ENCODE results near the gene ATG4A. TPM values are rescaled to one million over a fixed set of nuclear protein-coding genes. Genes with fewer than 3 reads are reported as not detected.
A peak's percentile ranks its signal among the peaks of the same experiment; 100 is the strongest.

ATG4A gene
- total and polyA plus RNA-seq, 5 experiments from 2014 or later, result 7.6 to 22.1 (median 19.4) TPM

DNA sequence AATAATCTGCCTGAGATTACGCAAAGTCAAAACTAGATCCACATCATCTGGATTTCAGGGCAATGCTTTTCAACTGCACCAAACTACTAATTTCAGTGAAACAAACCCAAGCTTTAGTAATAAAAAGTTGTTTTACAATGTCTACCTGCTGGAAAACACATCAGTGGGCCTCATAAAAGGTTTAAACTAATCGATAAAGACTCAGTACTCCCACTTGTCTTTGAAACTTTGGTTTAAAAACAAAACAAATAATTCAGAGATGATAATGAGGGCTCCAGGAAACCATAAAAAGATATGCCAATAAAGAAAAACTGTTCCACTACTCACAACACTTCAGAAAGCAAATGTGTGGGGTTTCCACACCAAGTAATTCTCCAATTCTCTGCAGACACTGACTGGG, 10.5 kb upstream of the ATG4A start:
- DNase-seq (no peak), ATAC-seq (no peak)
- peak overlapping the region in 2 of 10 donors; percentile 29 to 61 for H3K27ac Mint-ChIP-seq
- H3K4me1 Mint-ChIP-seq, result no peaks in the 10 kb centered on the region
- H3K36me3 Mint-ChIP-seq, result peaks cover 0 to 41% (median 0%) of the 10 kb centered on the region in 3 donors
- POLR2A ChIA-PET, result no interaction called here
- H3K27me3 Mint-ChIP-seq, result no peaks in the 10 kb centered on the region
- H3K9me3 Mint-ChIP-seq, result no peaks in the 10 kb centered on the region
- no peak overlapping the region for H3K4me3 Mint-ChIP-seq

DNA sequence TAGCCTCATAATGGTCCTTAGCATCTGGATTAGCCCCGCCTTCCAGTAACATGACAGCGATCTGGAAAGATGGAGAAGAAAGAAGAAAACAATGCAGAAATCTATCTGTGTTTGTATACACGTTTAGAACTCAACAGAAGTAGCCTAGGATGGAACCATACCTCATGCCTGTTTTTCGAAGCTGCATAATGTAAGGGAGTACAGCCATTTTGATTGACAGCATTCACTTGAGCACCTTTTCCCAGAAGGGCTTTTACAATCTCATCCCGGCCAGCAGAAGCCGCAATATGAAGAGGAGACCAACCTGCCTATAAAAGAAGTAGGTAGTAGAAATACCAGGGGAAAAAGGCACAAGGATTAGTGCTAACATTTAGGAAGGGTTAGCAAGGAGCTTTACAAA, 3.8 kb upstream of the ATG4A start:
- no peaks in the 10 kb centered on the region for H3K27me3 Mint-ChIP-seq
- DNase-seq (no peak), ATAC-seq (no peak)
- no peak overlapping the region for H3K4me3 Mint-ChIP-seq
- H3K27ac Mint-ChIP-seq, result peak overlapping the region in 1 of 10 donors; percentile 6
- H3K36me3 Mint-ChIP-seq, result peaks cover 0 to 28% (median 0%) of the 10 kb centered on the region in 3 donors
- POLR2A ChIA-PET, result no interaction called here
- peaks cover 0 to 15% (median 5%) of the 10 kb centered on the region in 4 donors for H3K4me1 Mint-ChIP-seq
- no peaks in the 10 kb centered on the region for H3K9me3 Mint-ChIP-seq

- DNase-seq (no peak), ATAC-seq (no peak)
- POLR2A ChIA-PET, result no interaction called here
- Mint-ChIP-seq H3K4me1 (peaks cover 0 to 19% (median 5%) of the 10 kb centered on the region in 4 donors), H3K9me3 (no peaks in the 10 kb centered on the region), H3K27ac (no peak overlapping the region), H3K4me3 (no peak overlapping the region), H3K27me3 (no peaks in the 10 kb centered on the region), H3K36me3 (peaks cover 0 to 28% (median 0%) of the 10 kb centered on the region in 3 donors)
Measured at GRCh38 chrX:108088511-108088910, 3.1 kb upstream of the ATG4A start.

DNA sequence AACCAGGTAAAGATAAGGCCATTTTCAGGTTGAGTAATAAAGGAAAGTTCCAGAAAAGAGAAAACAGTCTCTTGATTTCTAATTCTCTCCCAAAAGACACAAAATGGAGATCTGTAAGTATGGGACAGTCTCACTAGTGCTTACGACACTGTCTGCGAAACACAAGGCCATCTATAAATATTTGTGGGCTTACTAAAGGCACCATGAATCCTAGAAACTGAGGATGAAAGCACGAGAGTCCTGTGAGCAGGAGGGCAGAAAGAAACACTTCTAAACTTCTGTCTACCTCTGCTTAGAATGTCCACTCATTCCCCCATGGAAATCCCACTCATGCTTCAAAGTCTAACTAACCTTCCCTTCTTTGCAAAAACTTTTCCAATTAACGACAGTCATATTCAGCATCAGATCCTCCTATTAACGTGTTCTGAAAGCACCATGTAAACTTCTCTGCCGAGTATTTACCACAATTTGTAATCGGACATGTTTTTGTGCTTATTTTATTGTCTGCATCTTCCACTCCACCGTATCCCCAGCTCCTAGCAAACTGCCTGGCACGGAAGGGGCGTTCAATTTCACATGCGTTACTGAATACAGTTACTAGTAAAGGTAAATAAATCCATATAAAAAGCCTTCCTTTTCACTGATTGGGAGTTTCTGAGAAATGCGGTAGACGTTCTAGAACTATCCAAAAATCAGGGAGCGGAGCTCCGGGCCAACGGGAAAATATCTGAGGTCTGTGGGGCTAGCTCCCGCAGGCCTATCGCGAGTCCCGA, 901 bp upstream of the ATG4A start:
- DNase-seq, result no peak
- H3K4me3 Mint-ChIP-seq, result no peak overlapping the region
- ATAC-seq, result no peak
- H3K27me3 Mint-ChIP-seq, result no peaks in the 10 kb centered on the region
- peaks cover 0 to 19% (median 8%) of the 10 kb centered on the region in 4 donors for H3K4me1 Mint-ChIP-seq
- POLR2A ChIA-PET, result interaction anchor here (0.8 to 1.4 kb wide), 5 partner anchors 9 to 462 kb away, joined by 3 to 5 read pairs (median 3); partner anchors contain the start of genes MID2 and PRPS1
- no peaks in the 10 kb centered on the region for H3K9me3 Mint-ChIP-seq
- H3K36me3 Mint-ChIP-seq, result peaks cover 0 to 17% (median 0%) of the 10 kb centered on the region in 3 donors
- H3K27ac Mint-ChIP-seq, result no peak overlapping the region

GRCh38 chrX:108091878-108092291, 307 bp downstream of the ATG4A start:
- ATAC-seq (peak; percentile 23 to 34), DNase-seq (peak in 2 of 10 donors; percentile 1 to 66)
- Mint-ChIP-seq H3K36me3 (peaks cover 0 to 10% (median 0%) of the 10 kb centered on the region in 3 donors), H3K4me1 (peaks cover 0 to 19% (median 8%) of the 10 kb centered on the region in 4 donors), H3K27ac (no peak overlapping the region), H3K4me3 (no peak overlapping the region), H3K27me3 (no peaks in the 10 kb centered on the region), H3K9me3 (no peaks in the 10 kb centered on the region)
- POLR2A ChIA-PET, result interaction anchor here (0.5 to 1.4 kb wide), 3 partner anchors 10 to 418 kb away, joined by 3 to 5 read pairs (median 3); partner anchors contain the start of gene MID2

GRCh38 chrX:108097380-108097779, 5.8 kb downstream of the ATG4A start:
- Mint-ChIP-seq H3K4me3 (no peak overlapping the region), H3K27me3 (no peaks in the 10 kb centered on the region), H3K36me3 (peaks cover 0 to 5% (median 2%) of the 10 kb centered on the region in 3 donors), H3K27ac (no peak overlapping the region), H3K9me3 (no peaks in the 10 kb centered on the region), H3K4me1 (peaks cover 0 to 4% (median 3%) of the 10 kb centered on the region in 4 donors)
- POLR2A ChIA-PET, result no interaction called here
- ATAC-seq, result no peak
- no peak for DNase-seq

GRCh38 chrX:108105473-108105872, 13.9 kb downstream of the ATG4A start:
- POLR2A ChIA-PET, result no interaction called here
- ATAC-seq, result no peak
- no peaks in the 10 kb centered on the region for H3K27me3 Mint-ChIP-seq
- H3K4me1 Mint-ChIP-seq, result peaks cover 4 to 18% (median 6%) of the 10 kb centered on the region in 4 donors
- peaks cover 9 to 13% (median 12%) of the 10 kb centered on the region in 3 donors for H3K36me3 Mint-ChIP-seq
- peaks cover 0 to 6% (median 0%) of the 10 kb centered on the region in 9 donors for H3K9me3 Mint-ChIP-seq
- H3K27ac Mint-ChIP-seq, result no peak overlapping the region
- H3K4me3 Mint-ChIP-seq, result no peak overlapping the region
- no peak for DNase-seq

- Mint-ChIP-seq H3K27ac (no peak overlapping the region), H3K9me3 (no peaks in the 10 kb centered on the region), H3K27me3 (no peaks in the 10 kb centered on the region), H3K4me3 (no peak overlapping the region), H3K4me1 (peaks cover 0 to 4% (median 2%) of the 10 kb centered on the region in 4 donors), H3K36me3 (peaks cover 0 to 8% (median 0%) of the 10 kb centered on the region in 3 donors)
- POLR2A ChIA-PET, result interaction anchor here (0.6 kb wide), 1 partner anchor 594 kb away, joined by 3 read pairs; no protein-coding TSS in a partner anchor
- DNase-seq (no peak), ATAC-seq (no peak)
Measured at GRCh38 chrX:108114541-108114940, 23.0 kb downstream of the ATG4A start.

GRCh38 chrX:108117988-108118387, 26.4 kb downstream of the ATG4A start:
- no peaks in the 10 kb centered on the region for H3K9me3 Mint-ChIP-seq
- POLR2A ChIA-PET, result no interaction called here
- ATAC-seq (no peak), DNase-seq (no peak)
- no peak overlapping the region for H3K4me3 Mint-ChIP-seq
- no peaks in the 10 kb centered on the region for H3K27me3 Mint-ChIP-seq
- peaks cover 0 to 4% (median 2%) of the 10 kb centered on the region in 4 donors for H3K4me1 Mint-ChIP-seq
- H3K36me3 Mint-ChIP-seq, result peaks cover 0 to 5% (median 0%) of the 10 kb centered on the region in 3 donors
- no peak overlapping the region for H3K27ac Mint-ChIP-seq

GRCh38 chrX:108121291-108121690, 29.7 kb downstream of the ATG4A start:
- Mint-ChIP-seq H3K9me3 (no peaks in the 10 kb centered on the region), H3K27me3 (no peaks in the 10 kb centered on the region), H3K4me3 (no peak overlapping the region), H3K4me1 (no peaks in the 10 kb centered on the region), H3K27ac (no peak overlapping the region), H3K36me3 (peaks cover 0 to 12% (median 2%) of the 10 kb centered on the region in 3 donors)
- ATAC-seq, result no peak
- DNase-seq, result no peak
- POLR2A ChIA-PET, result no interaction called here

GRCh38 chrX:108122748-108123147, 31.2 kb downstream of the ATG4A start:
- POLR2A ChIA-PET, result no interaction called here
- Mint-ChIP-seq H3K4me3 (no peak overlapping the region), H3K27ac (no peak overlapping the region), H3K36me3 (peaks cover 0 to 20% (median 9%) of the 10 kb centered on the region in 3 donors), H3K27me3 (no peaks in the 10 kb centered on the region), H3K9me3 (no peaks in the 10 kb centered on the region), H3K4me1 (no peaks in the 10 kb centered on the region)
- no peak for DNase-seq
- no peak for ATAC-seq

GRCh38 chrX:108123591-108124366, 32.2 kb downstream of the ATG4A start:
- Mint-ChIP-seq H3K9me3 (no peaks in the 10 kb centered on the region), H3K4me3 (no peak overlapping the region), H3K27ac (no peak overlapping the region), H3K27me3 (no peaks in the 10 kb centered on the region), H3K4me1 (no peaks in the 10 kb centered on the region), H3K36me3 (peaks cover 0 to 22% (median 10%) of the 10 kb centered on the region in 3 donors)
- POLR2A ChIA-PET, result no interaction called here
- no peak for DNase-seq
- no peak for ATAC-seq

DNA sequence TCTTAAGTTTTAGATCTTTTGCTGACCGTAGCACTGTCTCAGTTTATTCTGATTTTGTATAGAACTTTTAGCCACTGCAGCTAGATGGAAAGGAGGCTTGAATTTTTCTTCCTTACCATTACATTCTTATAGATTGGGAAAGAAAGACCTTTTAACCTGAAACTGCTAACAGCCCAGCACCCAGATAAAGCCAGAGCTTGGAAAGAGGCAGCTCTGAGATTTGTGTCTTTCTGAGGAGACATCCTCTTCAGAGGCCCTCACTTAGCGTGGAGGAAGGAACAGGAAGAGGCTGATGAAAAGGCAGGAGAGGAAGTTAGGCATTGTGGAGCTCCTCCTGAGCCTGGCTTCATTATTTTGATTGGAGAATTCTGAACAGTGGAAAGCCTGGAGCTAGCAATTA, 35.1 kb downstream of the ATG4A start:
- peaks cover 5 to 44% (median 15%) of the 10 kb centered on the region in 3 donors for H3K36me3 Mint-ChIP-seq
- no peak overlapping the region for H3K4me3 Mint-ChIP-seq
- DNase-seq (no peak), ATAC-seq (no peak)
- H3K27me3 Mint-ChIP-seq, result no peaks in the 10 kb centered on the region
- POLR2A ChIA-PET, result no interaction called here
- no peaks in the 10 kb centered on the region for H3K9me3 Mint-ChIP-seq
- no peaks in the 10 kb centered on the region for H3K4me1 Mint-ChIP-seq
- no peak overlapping the region for H3K27ac Mint-ChIP-seq

Data from naive thymus-derived CD8-positive, alpha-beta T cell (primary cell).